GM12892 (cell line): ENCODE results near the gene EDA.

Experiments used
- POLR2A ChIP-seq: IDR thresholded peaks from 2 replicates; pipeline ENCODE4 v1.6.1; 2011; ENCODE audit warnings: low read depth, low read length, control low read depth
- TAF1 ChIP-seq: IDR thresholded peaks from 2 replicates; pipeline ENCODE4 v1.6.1; 2011; ENCODE audit warnings: low read depth, mild to moderate bottlenecking, control low read depth, low read length, borderline replicate concordance

- TF ChIP-seq TAF1 = no peak
- no peak for TF ChIP-seq POLR2A
Observed at GRCh38 chrX:69613946-69614345, 2.0 kb upstream of the EDA start.
